ENCODE data around the gene ZKSCAN1.

DNA sequence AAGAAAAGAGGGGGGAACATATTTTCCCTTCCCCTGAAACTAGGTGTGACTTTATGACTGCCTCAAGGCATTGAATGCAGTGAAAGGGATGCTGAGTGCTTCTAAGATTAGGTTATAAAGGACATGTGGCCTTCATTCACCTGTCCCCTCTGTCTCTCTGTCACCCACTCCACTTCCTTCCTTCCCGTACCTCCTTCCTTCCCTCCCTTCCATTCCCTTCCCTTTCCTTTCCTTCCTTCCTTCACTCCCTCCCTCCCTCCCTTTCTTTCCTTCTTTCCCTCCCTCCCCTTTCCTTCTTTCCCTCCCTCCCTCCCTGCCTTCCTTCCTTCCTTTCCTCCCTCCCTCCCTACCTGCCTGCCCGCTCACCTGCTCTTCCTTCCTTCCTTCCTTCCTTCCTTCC, 4.5 kb upstream of the ZKSCAN1 start:
- no peak for TF ChIP-seq EZH2 (IDR thresholded peaks at IDR 0.05; ENCODE audit: low read depth, unreplicated experiment)
- no peak for TF ChIP-seq CTCF (conservative IDR thresholded peaks at IDR 0.05; ENCODE audit: low read depth in 2 of 2)
- no peak for TF ChIP-seq STAT1 (IDR thresholded peaks at IDR 0.05; ENCODE audit: unreplicated experiment)
- no peak for TF ChIP-seq JUNB (IDR thresholded peaks at IDR 0.05; ENCODE audit: unreplicated experiment)

Data from GM23338 (cell line).